ENCODE measurements around the gene GEMIN2.
A peak's percentile ranks its signal among the peaks of the same experiment; 100 is the strongest.
"Not testable (repeated sequence)": the region's sequence is repeated elsewhere in the genome, so short reads cannot be mapped to it uniquely, and the experiment has no call there.

GEMIN2 gene

DNA sequence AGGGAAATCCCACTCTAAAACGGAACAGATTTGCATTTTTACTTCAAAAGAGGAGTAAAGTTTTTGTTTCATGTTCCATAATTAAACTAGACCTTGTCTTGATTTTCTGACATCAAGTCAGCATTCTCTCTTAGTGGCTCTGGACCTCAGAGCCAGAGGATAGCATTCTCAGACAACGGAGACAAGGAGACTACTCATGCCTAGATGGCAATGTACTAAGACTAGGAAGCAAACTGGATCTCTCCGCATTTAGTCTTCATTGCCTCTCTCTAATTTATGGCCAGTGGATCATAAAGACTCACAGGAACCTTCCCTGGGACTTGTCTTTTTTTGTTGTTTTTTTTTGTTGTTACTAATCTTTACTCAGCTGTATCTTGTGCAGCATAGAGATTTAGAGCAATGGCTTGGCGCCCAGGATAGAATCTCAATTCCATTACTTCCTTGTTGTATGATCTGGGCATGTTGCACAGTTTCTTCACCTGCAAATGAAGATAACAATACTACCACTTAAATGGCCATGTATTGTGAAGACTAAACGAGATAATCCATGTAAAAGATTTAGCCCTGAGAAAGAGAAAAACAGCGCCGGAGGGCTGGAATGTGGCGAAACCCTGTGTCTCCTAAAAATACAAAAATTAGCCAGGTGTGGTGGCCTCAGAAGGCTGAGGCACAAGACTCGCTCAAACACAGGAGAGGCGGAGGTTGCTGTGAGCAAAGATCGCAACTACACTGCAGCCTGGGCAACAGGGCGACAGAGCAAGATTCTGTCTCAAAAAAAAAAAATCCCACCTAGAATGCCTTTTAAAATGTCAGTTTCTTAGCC, 4.0 kb upstream of the GEMIN2 start:
- no peak for DNase-seq (ENCODE audit: low read depth)

DNA sequence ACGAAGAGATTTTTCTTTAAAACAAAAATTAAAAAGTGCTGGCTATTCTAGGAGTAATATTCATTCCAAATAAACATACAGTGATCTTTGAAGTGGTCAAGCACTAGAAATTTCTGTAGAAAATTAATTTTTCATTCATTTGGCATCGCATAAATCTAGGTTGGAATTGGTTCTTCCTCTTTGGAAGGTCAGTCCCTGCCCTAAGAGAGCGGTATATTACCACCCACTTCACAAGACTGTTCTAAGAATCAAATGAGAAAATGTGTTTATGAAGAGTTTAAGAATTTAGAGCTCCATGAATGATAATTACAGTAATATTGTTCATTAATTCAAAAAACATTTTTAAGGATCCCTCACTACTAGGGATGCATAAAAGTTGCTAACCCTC, 444 bp upstream of the GEMIN2 start:
- no peak for DNase-seq (ENCODE audit: low read depth)

DNA sequence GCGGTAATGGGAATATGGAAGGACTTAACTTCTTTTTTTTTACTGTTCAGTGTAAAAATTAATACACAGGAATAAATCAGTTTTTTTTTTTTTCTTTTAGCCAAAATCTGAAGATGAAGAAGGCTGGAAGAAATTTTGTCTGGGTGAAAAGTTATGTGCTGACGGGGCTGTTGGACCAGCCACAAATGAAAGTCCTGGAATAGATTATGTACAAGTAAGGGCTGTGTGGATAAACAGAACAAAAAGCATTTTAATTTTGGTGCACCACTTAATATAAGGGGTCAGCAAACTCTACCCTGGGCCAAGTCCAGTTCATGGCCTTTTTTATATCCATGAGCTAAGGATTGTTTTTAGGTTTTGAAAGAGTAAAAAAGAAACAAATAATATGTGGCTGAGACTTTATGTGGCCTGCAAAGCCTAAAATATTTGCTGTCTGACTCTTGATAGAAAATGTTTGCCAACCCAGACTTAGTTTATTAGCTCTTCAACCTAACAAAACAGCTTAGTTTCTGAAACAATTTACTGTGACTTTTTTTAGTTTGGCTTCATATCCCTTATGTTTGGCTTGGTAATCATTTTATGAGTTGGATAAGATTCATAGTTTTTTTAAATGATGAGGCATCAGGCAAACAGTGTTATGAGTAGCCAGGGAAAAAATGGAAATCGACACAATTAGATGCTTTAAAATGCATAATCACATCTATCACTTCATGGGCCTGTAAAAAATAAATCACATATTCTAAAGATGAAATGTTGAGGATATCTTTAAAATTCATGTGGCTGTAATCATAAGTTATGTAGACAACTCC, 8.4 kb downstream of the GEMIN2 start:
- no peak for DNase-seq (ENCODE audit: low read depth)

DNA sequence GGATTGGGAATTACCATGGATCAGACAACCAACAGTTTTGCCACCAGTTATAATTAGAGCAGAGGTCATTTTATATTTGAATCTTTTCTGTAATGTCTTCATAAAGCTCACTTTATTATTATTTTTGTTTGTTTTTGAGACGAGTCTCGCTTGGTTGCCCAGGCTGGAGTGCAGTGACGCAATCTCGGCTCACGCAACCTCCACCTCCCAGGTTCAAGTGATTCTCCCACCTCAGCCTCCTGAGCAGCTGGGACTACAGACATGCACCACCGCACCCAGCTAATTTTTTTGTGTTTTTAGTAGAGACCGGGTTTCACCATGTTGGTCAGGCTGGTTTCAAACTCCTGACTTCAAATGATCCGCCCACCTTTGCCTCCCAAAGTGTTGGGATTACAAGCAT, 23.7 kb downstream of the GEMIN2 start:
- DNase-seq (ENCODE audit: low read depth) = not testable (repeated sequence)

DNA sequence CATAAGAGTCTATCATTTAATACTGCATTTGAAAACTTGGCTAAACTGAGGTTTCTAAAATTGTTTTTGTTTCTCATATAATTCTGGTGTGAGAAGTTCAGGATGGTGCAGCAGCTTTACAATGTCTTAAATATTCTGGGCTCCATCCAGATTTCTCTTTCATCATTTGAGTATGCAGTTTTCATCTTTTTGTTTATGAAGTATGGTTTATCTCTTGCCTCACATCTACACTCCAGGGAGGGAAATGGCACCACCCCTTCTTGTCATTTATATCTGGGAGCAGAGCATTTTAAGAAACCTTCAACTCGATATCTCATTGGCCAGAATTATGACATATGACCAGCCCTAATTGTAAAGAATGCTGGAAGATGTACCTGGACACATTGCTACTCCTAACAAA, 24.3 kb downstream of the GEMIN2 start:
- no peak for DNase-seq (ENCODE audit: low read depth)

DNA sequence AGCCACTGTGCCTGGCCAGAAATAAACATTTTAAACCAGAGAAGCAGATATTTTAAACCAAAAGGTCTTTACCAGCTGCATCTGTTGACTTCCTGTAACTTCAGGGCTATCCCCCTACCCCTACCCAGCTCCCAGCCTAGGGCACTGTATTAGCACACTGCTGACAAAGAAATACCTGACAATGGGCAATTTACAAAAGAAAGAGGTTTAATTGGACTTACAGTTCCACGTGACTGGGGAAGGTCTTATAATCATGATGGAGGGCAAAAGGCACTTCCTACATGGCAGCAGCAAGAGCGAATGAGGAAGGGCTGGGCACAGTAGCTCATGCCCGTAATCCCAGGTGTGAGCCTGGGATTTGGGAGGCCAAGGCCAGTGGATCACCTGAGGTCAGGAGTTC, 26.0 kb downstream of the GEMIN2 start:
- DNase-seq (ENCODE audit: low read depth) = no peak

DNA sequence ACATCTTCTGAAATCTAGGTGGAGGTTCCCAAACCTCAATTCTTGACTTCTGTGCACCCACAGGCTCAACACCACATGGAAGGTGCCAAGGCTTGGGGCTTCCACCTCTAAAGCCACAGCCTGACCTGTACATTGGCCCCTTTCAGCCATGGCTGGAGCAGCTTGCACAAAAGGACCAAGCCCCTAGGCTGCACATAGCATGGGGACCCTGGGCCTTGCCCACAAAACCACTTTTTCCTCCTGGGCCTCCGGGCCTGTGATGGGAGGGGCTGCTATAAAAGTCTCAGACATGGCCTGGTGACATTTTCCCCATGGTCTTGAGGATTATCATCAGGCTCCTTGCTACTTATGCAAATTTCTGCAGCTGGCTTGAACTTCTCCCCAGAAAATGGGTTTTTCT, 27.5 kb downstream of the GEMIN2 start:
- not testable (repeated sequence) for DNase-seq (ENCODE audit: low read depth)

DNA sequence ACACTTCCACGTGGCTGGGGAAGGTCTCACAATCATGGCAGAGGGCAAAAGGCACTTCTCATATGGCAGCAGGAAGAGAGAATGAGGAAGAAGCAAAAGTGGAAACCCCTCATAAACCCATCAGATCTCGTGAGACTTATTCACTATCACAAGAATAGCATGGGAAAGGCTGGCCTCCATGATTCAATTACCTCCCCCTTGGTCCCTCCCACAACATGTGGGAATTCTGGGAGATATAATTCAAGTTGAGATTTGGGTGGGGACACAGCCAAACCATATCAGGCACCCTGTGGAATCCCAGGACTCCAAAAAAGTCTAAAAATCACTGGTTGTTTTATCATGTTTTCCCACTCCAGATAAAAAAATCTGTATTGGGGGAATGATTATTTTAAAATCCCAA, 29.1 kb downstream of the GEMIN2 start:
- not testable (repeated sequence) for DNase-seq (ENCODE audit: low read depth)

DNA sequence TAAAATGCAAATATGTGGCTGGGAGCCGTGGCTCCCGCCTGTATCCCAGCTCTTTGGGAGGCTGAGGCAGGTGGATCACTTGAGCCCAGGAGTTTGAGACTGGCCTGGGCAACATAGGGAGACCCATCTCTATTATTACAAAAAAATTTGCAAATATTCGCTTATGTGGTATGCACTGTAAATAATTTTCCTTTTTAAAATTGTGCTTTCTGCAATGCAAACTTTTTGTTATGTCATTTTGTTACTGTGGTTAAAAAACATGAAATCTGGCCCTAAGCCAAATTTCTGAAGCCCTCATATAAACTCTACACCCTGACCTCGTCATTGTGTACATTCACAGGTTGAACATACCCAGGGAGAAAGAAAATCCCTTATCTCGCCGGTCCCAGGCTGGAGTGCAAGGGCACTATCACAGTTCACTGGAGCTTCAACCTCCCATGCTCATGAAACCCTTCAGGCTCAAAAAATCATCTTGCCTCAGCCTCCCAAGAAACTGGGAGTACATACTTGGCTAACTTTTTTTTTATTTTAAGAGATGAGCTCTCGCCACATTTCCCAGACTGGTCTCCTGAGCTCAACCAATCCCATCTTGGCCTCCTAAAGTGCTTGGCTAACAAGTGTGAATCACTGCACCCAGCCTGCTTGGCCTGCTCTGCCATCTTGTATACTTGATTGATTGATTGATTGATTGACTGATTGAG, 31.3 kb downstream of the GEMIN2 start:
- no peak for DNase-seq (ENCODE audit: low read depth)

DNA sequence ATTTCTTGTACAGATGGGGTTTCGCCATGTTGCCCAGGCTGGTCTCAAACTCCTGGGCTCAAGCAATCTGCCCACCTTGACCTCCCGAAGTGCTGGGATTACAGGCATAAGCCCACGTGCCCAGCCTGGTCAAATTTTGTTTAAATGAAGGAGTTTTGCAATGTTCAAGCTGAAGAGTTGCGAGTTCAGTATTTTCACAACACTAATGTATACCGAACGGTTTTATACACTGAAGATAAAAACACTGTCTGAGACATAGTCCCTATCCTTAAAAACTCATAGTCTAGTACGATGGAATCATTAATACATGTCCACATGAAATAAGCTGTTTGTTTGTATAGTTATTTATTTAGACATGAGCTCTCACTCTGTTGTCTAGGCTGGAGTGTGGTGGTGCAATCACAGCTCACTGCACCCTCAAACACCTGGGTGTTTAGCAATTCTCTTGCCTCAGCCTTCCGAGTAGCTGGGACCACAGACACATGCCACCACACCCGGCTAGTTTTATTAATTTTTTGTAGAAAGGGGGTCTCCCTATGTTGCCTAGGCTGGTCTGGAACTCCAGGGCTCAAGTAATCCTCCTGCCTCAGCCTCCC, 40.6 kb downstream of the GEMIN2 start:
- DNase-seq (ENCODE audit: low read depth) = no peak

DNA sequence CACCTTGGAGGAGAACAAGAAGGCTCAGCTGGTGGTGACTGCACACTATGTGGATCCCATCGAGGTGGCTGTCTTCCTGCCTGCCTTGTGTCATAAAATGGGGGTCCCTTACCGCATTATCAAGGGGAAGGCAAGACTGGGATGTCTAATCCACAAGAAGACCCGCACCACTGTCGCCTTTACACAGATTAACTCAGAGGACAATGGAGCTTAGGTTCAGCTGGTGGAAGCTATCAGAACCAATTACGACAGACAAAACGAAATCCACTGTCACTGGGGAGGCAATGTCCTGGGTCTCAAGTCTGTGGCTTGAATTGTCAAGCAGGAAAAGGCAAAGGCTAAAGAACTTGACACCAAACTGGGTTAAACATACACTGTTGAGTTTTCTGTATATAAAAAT, 43.4 kb downstream of the GEMIN2 start:
- DNase-seq (ENCODE audit: low read depth) = no peak

DNA sequence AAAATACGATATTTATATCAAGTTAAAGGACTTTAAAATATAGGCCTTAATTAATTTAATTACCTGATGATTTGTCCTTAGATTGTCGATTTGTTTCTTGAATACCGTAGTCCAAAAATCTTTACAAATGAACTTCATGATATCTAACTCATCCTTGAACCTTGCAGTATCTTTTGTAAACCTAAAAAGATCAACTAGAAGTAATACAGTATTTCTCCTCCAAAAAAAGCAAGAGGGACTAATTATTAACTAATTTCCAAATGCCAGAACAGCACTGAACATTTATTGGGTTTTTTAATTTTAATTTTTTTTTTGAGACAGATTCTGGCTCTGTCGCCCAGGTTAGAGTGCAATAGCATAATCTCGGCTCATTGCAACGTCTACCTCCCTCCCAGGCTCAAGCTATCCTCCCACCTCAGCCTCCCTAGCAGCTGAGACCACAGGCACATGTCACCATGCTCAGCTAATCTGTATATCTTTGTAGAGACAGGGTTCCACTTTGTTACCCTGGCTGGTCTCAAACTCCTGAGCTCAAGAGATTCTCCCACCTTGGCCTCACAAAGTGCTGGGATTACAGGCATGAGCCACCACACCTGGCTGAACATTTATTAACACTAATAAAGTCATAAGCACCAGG, 44.2 kb downstream of the GEMIN2 start:
- no peak for DNase-seq (ENCODE audit: low read depth)

DNA sequence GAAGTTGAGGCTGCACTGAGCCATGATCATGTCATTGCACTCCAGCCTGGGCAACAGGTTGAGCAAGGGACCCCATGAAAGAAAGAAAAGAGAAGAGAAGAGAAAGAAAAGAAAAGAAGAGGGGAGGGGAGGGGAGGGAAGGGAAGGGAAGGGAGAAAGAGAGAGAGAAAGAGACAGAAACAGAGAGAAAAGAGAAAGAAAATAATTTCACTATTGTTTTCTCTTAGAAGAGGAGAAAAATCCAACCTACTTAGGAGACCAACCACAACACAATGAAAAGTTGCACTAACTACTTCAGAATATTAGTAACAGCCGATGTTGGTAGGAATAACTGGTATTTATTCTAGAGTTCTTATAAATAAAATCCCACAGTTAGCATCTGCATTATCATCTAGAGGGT, 46.4 kb downstream of the GEMIN2 start:
- DNase-seq (ENCODE audit: low read depth) = no peak

DNA sequence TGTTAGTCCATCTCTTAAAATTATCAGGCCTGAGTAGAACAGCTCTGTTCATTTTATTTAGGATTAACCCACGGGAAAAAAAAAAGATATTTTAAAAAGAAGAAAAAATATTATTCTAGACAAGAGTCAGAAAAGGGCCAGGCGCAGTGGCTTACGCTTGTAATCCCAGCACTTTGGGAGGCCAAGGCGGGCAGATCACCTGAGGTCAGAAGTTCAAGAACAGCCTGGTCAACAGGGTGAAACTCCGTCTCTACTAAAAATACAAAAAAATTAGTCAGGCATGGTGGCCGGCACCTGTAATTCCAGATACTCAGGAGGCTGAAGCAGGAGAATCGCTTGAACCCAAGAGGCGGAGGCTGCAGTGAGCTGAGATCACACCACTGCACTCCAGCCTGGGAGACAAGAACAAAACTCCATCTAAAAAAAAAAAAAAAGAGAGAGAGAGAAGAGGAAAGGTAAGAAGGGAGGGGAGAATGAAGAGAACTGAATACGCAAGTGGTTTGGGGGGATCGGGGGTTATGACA, 53.7 kb downstream of the GEMIN2 start:
- not testable (repeated sequence) for DNase-seq (ENCODE audit: low read depth)

DNA sequence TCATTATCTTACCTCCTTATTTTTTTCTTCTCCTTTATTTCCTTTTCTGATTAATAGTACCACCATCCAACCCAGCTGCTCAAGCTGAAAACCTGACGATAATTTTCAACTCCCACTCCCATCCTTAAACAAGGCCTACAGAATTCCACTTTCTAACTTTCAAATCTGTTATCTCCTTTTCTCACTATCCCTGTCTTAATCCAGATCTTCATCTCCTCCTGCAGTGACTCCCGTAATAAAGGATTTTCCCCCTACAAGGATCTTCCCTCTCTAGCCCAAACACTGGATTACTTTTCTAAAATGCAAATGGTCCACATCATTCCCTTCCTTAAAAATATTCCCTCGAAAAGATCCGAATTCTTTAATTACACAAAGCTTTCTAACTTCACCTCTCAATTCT, 54.5 kb downstream of the GEMIN2 start:
- no peak for DNase-seq (ENCODE audit: low read depth)

DNA sequence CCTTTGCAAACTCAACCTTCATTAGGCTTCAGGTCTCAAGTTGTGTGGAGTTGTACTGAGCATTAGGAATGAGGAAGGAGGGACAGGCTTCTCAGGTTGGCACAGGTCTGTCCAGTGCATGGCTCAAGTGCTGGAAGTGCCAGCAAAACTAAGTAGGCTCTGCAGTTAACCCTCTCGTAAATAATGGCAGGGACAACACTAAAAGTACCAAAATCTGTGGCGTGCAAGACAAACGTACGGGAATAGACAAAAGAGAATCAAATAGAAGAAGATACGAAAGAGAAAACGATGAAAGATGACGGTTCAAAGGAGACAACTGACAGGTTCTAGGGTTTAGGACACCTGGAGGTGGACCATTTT, 55.4 kb downstream of the GEMIN2 start:
- no peak for DNase-seq (ENCODE audit: low read depth)

DNA sequence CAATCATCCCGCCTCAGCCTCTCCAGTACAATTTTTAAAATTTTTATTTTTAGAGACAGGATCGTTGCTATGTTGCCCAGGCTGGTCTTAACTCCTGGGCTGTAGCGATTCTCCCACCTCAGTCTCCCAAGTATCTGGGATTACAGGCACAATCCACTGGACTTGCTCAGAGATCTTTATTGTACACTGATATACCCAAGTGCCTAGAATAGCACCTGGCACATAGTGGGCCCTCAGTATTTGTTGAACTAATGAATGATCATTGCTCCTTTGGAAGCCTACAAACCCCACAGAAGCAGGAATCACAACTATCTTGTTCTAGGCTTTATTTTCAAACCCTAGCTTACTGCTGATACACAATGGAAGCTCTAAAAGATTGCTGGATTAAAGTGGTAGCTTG, 59.1 kb downstream of the GEMIN2 start:
- DNase-seq (ENCODE audit: low read depth) = no peak

DNA sequence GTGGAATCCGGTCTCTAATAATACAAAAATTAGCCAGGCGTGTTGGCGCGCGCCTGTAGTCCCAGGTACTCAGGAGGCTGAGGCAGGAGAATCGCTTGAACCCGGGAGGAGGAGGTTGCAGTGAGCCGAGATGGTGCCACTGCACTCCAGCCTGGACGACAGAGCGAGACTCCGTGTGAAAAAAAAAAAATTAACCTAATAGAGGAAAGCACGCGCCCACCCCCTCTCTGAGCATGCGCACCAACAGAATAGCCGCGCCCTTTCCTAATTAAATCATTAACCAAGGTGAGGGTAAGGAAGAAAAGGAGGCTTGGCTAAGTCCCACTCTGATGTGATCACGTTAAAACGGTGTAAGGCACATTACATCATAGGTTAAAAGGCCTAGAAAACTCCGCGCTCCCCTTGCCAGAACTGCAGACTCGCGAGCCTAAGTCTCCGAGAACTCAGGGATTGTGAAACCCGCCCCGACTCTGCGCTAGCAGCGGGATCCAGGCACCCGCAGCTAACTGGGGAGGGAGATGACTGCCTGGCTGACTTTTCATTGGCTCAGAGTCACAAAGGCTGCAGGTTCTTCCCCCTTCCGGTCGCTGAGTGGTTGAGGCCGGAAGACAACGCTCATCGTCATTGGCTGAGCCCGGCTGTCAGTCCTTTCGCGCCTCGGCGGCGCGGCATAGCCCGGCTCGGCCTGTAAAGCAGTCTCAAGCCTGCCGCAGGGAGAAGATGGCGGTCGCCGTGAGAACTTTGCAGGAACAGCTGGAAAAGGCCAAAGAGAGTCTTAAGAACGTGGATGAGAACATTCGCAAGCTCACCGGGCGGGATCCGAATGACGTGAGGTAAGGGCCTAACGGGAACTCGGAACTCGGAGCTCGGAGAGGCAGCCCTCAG, 60.7 kb downstream of the GEMIN2 start, which contains the start of gene PNN:
Gene PNN, plus strand, starts transcription at position 695 of the 885 bp plus-strand sequence. Its CDS starts 26 bp downstream, at position 721.
- DNase-seq (ENCODE audit: low read depth) = peak; percentile 90

DNA sequence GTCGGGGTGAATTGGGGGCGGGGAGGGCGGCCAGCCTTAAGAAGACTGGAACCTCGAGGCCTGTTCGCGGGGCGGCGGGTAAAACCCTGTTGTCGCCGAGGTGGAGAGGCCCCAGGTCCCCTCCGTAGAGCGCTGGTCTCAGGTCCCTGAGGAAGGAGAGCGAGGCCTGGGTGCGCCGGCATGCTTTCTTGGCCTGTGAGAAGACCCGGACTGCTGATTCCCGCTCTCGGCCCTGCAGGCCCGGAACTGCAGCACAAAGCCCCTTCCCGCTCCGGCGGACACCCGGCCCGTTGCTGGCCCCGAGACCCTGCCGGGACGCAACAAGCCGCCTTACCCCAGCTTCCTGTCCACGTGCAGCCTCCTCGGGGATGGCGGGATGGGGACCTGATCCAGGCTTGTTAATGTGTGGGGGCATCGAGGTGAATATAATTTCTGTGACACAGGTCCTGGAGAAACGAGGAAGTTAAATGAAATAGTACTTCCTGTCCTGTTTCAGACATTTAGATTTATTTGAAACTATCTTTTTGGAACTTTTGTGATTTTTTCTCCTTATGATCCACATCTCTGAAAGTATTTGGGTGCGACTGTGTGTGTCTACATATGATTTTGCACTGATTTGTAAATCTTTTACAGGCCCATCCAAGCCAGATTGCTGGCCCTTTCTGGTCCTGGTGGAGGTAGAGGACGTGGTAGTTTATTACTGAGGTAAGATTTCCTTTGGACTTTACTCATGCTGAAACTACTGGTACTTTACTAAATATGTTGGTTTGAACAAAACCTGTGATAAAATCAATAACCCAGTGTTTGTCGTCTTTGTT, 61.5 kb downstream of the GEMIN2 start:
- no peak for DNase-seq (ENCODE audit: low read depth)

Data from stimulated activated CD8-positive, alpha-beta memory T cell treated with anti-CD3 and anti-CD28 coated beads, Interleukin-12 subunit alpha, Interleukin-12 subunit beta, amount 100 ng/mL, for 1 hour (primary cell).